ENCODE data around the gene CKAP2L. TPM values are rescaled to one million over a fixed set of nuclear protein-coding genes. Genes with fewer than 3 reads are reported as not detected.
A peak's percentile ranks its signal among the peaks of the same experiment; 100 is the strongest.

CKAP2L gene, protein sequence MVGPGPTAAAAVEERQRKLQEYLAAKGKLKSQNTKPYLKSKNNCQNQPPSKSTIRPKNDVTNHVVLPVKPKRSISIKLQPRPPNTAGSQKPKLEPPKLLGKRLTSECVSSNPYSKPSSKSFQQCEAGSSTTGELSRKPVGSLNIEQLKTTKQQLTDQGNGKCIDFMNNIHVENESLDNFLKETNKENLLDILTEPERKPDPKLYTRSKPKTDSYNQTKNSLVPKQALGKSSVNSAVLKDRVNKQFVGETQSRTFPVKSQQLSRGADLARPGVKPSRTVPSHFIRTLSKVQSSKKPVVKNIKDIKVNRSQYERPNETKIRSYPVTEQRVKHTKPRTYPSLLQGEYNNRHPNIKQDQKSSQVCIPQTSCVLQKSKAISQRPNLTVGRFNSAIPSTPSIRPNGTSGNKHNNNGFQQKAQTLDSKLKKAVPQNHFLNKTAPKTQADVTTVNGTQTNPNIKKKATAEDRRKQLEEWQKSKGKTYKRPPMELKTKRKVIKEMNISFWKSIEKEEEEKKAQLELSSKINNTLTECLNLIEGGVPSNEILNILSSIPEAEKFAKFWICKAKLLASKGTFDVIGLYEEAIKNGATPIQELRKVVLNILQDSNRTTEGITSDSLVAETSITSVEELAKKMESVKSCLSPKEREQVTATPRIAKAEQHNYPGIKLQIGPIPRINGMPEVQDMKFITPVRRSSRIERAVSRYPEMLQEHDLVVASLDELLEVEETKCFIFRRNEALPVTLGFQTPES
- total RNA-seq (2014; rRNA removed; shearing (Covaris generic)) = 23.0 and 24.0 TPM in 2 replicates

DNA sequence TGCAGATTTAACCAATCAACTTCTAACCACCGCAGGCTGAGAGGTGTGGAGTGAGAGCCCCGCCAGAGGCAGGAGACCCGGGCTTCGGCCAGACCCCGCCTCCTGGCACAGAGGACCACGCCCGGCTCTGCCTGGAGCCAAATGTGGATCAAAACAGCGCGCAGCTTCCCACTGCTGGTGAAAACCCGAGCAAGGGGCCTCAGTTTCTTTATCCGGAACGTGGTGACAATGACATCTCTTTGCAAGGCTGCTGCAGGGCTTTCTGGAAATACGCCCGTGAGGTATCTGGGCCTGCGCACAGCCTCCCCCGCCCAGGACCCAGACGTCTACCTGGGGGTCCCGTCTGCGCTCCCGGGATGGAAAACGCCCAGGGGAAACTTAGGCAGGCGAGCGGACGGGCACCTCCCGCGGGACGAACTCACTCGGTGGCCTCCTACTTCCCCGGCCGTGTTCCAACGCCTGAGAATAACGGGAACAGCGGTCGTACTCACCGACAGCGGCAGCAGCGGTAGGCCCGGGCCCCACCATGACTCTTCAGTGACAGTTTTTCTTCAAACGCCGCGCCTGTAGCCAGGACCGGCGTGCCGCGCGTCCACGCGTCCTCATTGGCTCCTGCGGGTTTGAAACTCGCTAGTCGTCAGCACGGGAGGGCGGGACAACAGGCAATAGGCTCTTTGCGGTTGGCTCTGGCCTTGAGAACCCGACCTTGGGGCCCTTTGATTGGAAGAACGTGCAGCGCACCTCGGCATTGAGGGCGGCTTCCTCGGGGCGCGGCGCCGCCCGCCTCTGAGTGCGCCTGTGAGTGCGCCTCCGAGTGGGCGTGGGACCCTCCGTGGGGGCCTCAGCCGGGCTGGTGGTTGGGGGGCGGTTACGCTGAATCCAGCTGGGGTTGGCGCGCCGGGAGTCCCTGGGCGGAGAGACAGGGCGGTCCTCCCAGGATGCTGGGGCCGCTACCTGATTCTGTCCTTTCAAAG, at the start of gene CKAP2L:
Gene CKAP2L (minus strand): TSS at position 539 of the 974 bp plus-strand sequence. CDS start 11 bp downstream, at position 528.
- DNase-seq (ENCODE audit: low read depth) = peak; percentile 98

DNA sequence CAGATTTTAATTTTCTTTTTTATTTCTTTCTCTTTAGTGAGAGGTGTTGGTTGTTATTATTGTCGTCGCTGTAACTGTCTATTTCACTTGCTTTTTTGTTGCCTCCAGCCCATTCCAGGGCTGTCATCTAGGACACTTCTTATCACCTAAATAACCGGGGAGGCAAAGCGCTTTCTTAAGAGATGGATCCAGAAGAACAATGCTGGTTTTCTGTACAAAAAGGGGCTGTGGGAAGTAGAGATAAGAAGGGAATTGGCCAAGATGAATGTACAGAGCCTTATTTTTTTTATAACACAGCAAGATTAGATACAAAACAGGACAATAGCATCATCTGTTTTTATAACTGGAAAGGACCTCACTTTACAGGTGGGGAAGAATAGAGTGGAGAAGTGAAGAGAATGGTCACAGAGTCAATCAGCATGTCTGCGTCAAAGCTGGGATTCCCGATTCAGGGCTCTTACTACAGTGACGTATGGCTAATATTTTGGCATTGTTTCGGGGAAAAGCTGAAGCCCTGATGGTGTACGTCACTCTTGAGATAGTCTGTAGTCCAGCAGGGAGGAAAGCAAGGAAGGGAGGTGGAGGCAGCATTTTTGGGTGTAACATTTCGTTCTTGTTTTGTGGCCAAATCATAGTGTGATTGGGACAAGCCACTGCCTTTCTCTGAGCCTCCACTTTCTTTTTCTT, 49.0 kb upstream of the CKAP2L start:
- no peak for DNase-seq (ENCODE audit: low read depth)

DNA sequence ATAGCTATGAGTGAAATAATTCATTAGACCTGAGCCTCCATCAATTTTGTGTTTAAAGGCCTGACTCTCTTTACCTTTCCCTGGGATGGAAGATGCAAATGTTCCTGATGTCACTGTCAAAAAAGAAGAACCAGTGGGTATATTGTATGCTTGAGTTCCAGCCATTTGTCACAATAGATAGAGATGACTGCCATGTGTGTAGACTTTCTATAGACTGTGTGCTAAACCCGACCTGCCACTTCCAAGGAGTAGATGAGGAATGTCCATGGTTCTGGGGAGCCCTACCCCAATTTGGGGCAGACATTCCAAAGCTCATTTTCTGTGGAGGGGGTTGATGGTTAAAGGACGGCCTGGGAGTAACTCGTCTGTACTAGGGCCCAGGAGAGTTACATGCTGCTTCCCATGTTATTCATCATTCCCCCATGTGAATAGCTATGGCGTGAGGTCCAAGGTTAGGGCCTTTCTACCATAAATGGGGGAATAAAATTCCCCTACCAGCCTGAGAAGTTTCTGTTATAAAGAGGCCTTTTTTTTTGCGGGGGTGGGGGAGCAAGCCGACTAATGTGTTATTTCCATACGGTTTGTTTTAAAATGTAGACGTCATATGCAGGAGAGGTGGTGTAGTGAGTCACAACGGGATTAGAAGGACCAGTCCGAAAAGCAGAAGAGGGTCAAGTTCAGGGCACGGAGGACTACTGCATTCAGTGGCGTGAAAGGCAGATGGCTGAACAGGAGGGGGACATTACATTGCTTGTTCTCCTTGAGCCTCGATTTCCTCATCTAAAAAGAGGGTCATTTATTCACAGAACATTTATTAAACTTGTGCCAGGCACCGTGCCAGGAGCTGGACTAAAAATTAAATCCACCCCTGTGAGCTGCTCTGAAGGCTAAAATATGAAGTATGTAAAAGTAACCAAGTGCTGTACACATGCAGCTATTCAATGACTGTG, 48.2 kb upstream of the CKAP2L start:
- DNase-seq (ENCODE audit: low read depth) = peak; percentile 26

DNA sequence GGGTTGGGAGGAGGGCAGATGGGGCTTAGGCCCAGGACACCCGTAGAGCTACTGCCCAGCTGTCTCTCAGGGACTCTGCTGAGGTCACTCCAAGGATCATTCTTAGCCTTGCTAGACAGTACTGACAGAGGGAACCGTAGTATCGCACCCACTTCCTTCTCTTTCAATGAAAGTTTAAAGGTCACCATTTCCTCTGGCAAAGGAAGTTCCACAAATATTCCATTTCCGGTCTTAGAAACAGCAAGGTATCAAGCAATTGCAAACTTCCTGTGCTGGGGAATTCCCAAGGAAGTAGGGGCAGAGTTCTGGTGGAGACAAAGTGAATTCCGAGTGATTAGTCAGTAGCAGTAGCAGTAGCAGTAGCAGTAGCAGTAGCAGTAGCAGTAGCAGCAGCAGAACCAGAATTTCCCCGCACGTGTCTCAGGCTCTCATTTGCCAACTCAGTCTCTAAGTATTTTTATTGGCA, 47.5 kb upstream of the CKAP2L start:
- peak; percentile 89 for DNase-seq (ENCODE audit: low read depth)

DNA sequence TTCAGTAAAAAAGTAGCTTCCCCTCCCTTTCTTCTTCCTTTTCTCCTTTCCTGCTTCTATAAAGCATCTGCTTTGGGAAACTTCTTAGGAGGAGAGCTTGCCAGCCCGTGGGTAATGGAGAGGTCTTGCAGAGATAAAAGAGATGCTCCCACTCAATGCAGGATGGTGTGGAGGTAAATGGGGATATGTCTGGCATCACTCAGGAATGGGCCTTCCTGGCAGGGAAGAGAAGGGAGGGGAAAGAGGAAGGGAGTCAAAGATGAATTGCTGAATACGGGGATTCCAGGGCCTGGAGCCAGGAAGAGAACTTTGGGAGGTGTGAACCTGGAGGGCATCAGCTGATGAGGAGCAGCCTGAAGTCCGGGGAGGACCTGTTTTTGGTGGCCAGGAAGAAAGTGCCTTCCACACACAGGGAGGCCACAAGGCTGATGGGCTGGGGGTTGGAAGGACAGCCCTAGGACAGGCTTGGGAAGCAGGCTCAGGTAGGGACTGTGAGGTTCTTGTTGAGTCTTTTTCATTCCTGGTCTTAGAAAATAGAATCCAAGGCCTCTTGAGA, 46.9 kb upstream of the CKAP2L start:
- no peak for DNase-seq (ENCODE audit: low read depth)

DNA sequence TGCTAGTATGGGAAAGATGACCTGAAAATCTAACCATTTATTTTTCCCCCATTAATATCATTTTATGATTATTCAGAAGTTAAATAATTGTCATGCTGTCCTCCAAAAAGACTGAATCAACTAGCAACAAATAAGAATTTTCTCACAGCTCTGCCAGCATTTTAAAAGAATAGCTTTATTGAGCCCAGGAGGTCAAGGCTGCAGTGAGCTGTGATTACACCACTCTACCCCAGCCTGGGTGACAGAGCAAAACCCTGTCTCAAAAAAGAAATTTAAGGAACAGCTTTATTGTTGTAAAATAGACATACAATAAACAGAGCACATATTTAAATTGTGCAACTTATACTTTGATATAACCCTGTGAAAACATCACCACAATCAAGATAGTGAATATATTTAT, 44.7 kb upstream of the CKAP2L start:
- DNase-seq (ENCODE audit: low read depth) = no peak

DNA sequence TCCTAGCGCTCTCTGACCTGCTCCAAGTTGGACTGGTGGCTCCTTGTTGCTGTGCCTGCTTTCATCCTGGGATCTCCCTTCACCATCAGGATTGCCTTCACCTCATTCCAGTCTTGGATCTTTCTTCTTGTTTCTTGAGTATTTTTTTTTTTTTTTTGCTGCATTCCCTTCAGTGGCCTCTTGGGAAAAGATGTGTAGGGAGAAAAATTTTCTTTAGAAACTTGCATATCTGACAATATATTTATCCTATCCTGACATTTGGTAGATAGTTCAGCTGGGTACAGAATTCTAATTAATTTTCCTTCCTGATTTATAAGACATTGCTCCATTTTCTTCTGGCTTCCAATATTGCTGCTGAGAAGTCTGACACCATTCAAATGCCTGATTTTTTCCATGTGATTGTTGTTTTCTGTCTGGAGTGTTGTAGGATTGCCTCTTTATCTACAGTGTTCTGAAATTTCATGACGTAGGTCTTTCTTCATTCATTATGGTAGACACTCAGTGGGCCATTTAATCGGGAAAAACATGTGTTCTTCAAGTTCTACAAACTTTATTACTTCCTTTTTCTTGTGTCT, 42.9 kb upstream of the CKAP2L start:
- no peak for DNase-seq (ENCODE audit: low read depth)

DNA sequence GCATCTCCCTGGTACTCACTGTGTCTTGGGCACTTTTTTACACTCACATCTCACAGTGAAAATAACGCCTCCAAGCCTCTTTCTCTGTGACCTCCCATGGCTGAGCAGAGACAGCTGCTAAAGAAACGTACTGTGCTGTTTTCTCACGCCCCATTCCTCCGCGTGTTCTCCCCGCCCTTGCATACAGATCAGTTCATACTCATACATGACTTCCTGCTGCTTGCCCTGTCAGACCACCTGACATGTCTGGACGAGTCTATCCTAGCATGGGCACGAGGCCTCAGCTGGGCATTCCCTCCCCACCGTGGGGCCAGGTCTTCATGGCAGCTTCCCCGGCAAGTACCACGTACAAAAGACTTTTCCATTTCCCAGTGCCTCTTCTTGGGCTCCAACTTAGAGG, 41.1 kb upstream of the CKAP2L start:
- no peak for DNase-seq (ENCODE audit: low read depth)

DNA sequence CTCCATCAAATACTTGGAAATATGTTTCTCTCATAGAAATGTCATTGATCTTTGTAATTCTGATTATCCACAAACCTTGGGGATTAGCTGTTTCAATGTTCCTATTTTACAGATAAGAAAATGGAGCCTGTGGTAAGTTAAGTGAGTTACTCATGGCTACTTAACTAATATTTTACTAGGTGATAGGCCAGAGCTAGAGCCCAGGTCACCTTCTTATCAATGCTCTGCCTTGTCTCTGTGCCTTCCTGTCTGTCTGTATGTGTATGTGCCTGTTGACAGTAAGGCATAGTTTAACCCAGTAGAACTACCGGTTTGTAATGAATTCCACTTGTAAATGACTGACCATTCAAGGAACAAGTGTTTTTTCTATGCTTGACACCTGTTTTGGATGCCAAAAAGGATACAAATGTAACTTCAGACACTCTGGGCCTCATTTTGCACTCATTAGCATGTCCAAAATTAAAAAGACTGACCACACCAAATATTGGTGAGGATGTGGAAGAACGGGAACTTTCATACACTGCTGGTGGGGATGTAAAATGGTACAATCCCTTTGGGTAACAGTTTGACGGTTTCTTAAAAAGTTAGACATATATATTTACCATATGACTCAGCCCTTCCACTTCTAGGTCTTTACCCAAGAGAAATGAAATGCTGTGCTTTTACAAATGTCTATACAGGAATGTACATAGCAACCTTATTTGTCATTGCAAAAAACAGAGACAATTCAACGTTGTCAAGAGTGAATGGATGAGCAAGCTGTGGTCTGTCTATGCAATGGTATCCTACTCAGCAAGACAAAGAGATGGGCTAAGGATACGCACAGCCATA, 39.5 kb upstream of the CKAP2L start:
- peak; percentile 33 for DNase-seq (ENCODE audit: low read depth)

DNA sequence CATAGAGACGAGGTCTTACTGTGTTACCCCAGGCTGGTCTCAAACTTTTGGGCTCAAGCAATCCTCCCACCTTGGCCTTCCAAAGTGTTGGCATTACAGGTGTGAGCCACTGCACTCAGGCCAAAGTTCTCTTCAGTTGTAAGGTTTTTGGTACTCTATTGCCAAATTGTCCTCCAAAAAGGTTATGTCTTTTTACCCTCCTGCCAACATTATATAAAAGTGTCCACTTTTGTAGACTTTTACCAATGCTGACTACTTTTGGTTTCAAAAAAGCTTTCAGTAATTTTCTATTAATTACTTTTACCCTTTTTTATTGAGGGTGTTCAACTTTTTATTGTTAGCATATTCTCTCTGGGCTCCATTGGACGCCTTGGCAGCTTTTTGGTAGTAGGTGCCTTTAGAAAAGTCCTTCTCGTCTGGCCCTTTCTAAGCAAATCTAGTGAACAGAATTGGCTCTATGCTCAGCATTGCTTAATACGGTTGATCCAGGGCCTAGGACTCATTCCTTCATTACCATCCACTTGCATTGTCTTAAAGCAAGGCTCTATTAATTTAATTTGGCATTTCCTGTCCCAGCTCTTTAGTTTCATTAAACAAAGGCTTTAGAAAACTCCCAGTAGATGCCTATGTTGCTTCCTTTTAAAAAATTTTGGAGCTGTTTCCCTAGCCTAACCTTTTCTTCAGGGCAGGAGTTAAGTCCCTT, 36.6 kb upstream of the CKAP2L start:
- no peak for DNase-seq (ENCODE audit: low read depth)

DNA sequence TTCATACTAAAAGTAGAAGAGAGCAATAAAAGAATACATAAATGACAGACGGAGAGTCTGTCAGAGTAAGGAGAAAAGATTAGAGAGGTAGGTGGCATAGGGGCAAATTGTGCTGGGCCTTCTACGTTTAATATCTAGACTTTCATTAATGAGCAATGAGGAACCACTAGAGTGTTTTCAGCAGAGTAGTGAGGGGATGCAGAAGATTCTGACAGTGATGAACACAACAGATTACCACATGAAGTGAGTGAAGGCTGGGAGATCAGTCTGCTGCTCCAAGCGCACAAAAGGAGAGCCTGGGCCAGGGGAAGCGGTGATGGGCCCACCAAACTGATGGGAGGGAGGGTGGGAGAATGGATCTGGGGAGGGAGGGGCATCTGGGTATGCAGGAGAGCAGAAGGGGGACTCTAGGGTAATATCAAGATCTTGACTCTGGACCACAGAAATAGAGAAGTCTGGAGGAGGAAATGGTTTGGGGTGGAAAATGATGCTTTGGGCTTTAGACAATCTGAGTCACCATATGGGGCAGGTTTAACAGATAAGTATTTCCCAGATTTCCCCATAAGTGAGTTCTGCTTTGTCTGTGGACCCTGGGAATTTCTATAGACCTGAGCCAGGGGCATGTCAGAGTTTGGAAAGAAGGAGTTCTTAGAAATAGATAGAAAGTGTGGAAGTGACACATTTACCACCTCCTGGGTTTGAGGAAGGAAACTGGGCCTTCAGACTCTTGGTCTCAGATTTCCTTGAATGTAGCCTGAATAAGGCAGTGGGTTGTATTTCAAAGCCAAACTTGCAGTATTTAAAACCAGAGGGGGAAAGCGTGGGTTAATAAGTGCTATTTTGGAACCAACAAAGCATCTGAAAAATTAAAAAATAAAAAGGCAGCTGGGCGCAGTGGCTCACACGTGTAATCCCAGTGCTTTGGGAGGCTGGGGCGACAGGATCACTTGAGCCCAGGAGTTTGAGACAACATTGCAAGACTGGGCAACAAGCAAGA, 34.9 kb upstream of the CKAP2L start:
- DNase-seq (ENCODE audit: low read depth) = no peak

DNA sequence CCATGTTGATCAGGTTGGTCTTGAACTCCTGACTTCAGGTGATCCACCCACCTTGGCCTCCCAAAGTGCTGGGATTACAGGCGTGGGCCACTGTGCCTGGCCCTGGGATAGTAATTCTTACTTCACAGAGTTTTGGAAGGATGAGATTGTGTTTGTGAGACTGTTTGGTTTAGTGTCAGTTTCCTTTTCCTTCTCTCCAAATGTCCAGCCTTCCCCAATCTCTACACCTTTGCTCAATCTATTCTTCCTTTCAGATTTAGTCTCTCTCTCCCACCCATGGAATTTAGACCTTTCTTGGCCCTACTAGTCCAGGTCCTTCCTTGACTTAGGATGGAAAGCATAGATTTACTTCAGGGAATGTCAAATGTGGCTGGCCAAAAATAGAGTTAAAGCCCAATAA, 32.1 kb upstream of the CKAP2L start:
- no peak for DNase-seq (ENCODE audit: low read depth)

DNA sequence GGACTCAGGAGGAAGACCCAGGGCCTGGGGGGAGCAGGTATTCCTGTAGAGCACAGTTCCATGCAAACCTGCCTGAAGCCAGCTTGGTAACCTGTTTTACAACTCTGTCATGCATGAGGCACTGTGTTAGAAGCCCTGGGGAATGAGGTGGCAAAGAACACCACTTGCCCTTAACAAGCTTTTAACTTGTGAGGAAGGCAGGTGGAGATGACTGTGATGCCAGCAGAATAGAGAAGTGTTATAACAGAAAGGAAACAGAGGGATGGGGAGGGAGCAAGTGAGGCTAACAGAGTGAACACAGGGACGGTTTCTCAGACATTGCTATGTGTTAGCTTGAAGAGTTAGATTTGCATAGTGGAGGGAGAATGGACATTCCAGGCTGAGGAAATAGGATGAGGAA, 31.4 kb upstream of the CKAP2L start:
- no peak for DNase-seq (ENCODE audit: low read depth)

DNA sequence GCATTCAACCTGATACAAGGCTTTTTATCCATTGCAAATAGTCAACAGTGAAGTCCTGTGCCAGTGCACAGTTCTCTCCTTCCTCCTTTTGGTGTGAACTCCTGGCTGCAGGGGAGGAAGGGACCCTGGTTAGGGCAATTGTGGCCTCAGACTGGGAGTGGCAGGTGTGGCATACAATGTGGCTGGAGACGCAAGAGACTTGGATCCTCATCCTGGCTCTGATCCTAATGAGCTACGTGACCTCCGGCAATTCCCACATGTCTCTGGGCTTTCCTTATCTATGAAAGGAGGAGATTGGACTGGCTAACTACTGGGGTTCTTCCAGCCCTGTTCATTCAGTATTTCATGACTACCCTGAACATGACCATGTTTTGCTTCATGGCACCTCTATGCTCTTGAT, 30.4 kb upstream of the CKAP2L start:
- DNase-seq (ENCODE audit: low read depth) = no peak

DNA sequence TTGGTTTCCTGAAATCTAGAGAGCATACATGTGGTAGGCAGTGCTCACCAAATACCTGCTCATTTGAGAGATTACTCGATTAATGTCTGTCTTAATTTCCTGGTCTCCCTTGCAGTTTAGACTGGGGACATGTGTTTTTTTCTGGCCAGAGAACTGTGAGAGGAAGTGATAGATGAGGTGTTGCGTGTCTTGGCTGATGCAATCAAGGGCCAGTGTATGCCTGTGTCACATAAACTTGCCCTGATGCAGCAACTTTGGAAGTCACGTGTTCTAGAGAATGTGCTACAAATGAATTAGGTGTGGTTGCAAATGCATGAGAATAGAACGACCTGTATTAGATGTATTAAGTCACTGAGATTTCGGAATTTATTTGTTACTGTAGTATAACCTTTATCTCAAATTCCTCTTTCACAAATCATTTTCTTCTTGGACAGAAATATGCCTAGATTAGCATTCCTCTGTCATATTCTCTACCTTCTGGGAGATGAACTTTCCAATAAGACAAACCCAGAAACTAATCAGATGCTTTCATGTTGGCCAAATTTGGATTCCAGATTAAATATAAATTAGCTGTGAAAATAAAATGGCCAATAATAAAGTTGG, 29.8 kb upstream of the CKAP2L start:
- DNase-seq (ENCODE audit: low read depth) = peak; percentile 33

DNA sequence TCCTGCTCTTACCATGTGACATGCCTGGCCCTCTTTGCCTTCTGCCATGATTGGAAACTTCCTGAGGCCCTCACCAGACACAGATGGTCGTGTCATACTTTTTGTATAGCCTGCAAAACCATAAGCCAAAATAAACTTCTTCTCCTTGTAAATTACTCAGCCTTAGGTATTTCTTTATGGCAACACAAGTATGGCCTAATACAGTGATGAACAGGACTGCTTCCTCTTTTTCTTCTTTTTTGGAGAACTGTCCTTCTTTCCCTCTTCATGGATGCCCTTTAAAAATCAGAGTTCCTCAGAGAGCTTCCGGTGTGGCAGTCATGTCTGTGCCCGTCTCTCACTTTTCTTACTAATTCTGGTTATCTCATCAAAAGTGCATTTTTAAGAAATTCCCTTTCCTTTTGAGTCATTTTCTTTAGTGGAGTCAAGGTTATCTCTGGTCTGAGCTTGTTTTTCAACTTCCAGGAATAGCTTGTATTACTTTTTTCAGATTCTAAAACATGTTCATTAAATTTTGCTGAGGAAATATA, 29.1 kb upstream of the CKAP2L start:
- no peak for DNase-seq (ENCODE audit: low read depth)

Measured in M059J (cell line).